ENCODE measurements around the gene ZNF431. TPM values are rescaled to one million over a fixed set of nuclear protein-coding genes. Genes with fewer than 3 reads are reported as not detected.

ZNF431 gene
- total RNA-seq, 2 donors from 2014 or later = 7.4 to 12.0 TPM

- DNase-seq = no peak
- no peaks in the 10 kb centered on the region for H3K4me1 ChIP-seq
- no peak overlapping the region for H3K4me3 ChIP-seq
- H3K9me3 ChIP-seq = no peaks in the 10 kb centered on the region
- H3K36me3 ChIP-seq = no peaks in the 10 kb centered on the region
- no peak overlapping the region for H3K27ac ChIP-seq
- no peak for TF ChIP-seq CTCF (IDR thresholded peaks at IDR 0.05)
- no peak overlapping the region for H3K9ac ChIP-seq (ENCODE audit: low read depth in 2 of 2, low read length in 2 of 2)
- intact Hi-C loops (cut with DNase I) = no loop called here
- H3K27me3 ChIP-seq = no peaks in the 10 kb centered on the region
These were observed 22.7 kb downstream of the ZNF431 start for GRCh38 chr19:21164541-21164940.

- no peak overlapping the region for H3K27ac ChIP-seq
- H3K9me3 ChIP-seq = no peaks in the 10 kb centered on the region
- H3K9ac ChIP-seq (ENCODE audit: low read depth in 2 of 2, low read length in 2 of 2) = no peak overlapping the region
- H3K36me3 ChIP-seq = no peaks in the 10 kb centered on the region
- no peaks in the 10 kb centered on the region for H3K27me3 ChIP-seq
- intact Hi-C loops (cut with DNase I) = no loop called here
- no peak for TF ChIP-seq CTCF (IDR thresholded peaks at IDR 0.05)
- no peaks in the 10 kb centered on the region for H3K4me1 ChIP-seq
- no peak overlapping the region for H3K4me3 ChIP-seq
- DNase-seq = no peak
These were observed 24.6 kb downstream of the ZNF431 start for GRCh38 chr19:21166436-21166835.

- no peak for TF ChIP-seq CTCF (IDR thresholded peaks at IDR 0.05)
- no peak for DNase-seq
- H3K4me3 ChIP-seq = no peak overlapping the region
- H3K9me3 ChIP-seq = no peaks in the 10 kb centered on the region
- no peaks in the 10 kb centered on the region for H3K36me3 ChIP-seq
- intact Hi-C loops (cut with DNase I) = no loop called here
- H3K27ac ChIP-seq = no peak overlapping the region
- no peaks in the 10 kb centered on the region for H3K4me1 ChIP-seq
- no peaks in the 10 kb centered on the region for H3K27me3 ChIP-seq
- H3K9ac ChIP-seq (ENCODE audit: low read depth in 2 of 2, low read length in 2 of 2) = no peak overlapping the region
These were observed 55.9 kb downstream of the ZNF431 start for GRCh38 chr19:21197590-21198295.

GRCh38 chr19:21202865-21203494 is 61.1 kb downstream of the ZNF431 start:
- H3K36me3 ChIP-seq = no peaks in the 10 kb centered on the region
- H3K27ac ChIP-seq = no peak overlapping the region
- no peak overlapping the region for H3K9ac ChIP-seq (ENCODE audit: low read depth in 2 of 2, low read length in 2 of 2)
- no peak for DNase-seq
- no peak overlapping the region for H3K4me3 ChIP-seq
- no peaks in the 10 kb centered on the region for H3K27me3 ChIP-seq
- peak; percentile 24 for TF ChIP-seq CTCF (IDR thresholded peaks at IDR 0.05)
- H3K9me3 ChIP-seq = no peaks in the 10 kb centered on the region
- no peaks in the 10 kb centered on the region for H3K4me1 ChIP-seq
- intact Hi-C loops (cut with DNase I) = loop anchor here (5.0 to 10.0 kb wide), 2 partner anchors 279 to 492 kb away; no protein-coding TSS in a partner anchor

- intact Hi-C loops (cut with DNase I) = no loop called here
These were observed 68.3 kb downstream of the ZNF431 start for GRCh38 chr19:21210037-21210621.

More at GRCh38 chr19:21210037-21210621, 68.3 kb downstream of the ZNF431 start:
- DNase-seq = no peak
- TF ChIP-seq CTCF (IDR thresholded peaks at IDR 0.05) = no peak
- Histone ChIP-seq H3K27ac (no peak overlapping the region), H3K9ac (ENCODE audit: low read depth in 2 of 2, low read length in 2 of 2) (no peak overlapping the region), H3K4me3 (no peak overlapping the region), H3K36me3 (no peaks in the 10 kb centered on the region), H3K4me1 (no peaks in the 10 kb centered on the region), H3K9me3 (no peaks in the 10 kb centered on the region), H3K27me3 (no peaks in the 10 kb centered on the region)

Measured in colonic mucosa (tissue), 4 donors.